Colonic mucosa (tissue), 4 donors: ENCODE measurements around the gene MDN1. TPM values are rescaled to one million over a fixed set of nuclear protein-coding genes. Genes with fewer than 3 reads are reported as not detected.
"Not testable (repeated sequence)": the region's sequence is repeated elsewhere in the genome, so short reads cannot be mapped to it uniquely, and the experiment has no call there.

Experiments
- DNase-seq: peaks from one replicate; pipeline ENCODE4 v3.0.0-alpha.2; 2020
- H3K27ac ChIP-seq: fragments of 200-600 bp; one replicate; pipeline ENCODE4 v1.8.0; 2021
- H3K27me3 ChIP-seq: fragments of 200-600 bp; one replicate; pipeline ENCODE4 v1.8.0; 2021
- H3K36me3 ChIP-seq: fragments of 200-600 bp; one replicate; pipeline ENCODE4 v1.8.0; 2021
- H3K4me1 ChIP-seq: fragments of 200-600 bp; one replicate; pipeline ENCODE4 v1.8.0; 2021; ENCODE audit warnings: mild to moderate bottlenecking
- H3K4me3 ChIP-seq: fragments of 200-600 bp; one replicate; pipeline ENCODE4 v1.8.0; 2021
- H3K9ac ChIP-seq, 2 donors: one replicate each; pipeline ENCODE4 v1.7.0; 2013; ENCODE audit warnings: control low read depth in 2 of 2, low read depth in 2 of 2, low read length in 2 of 2
- H3K9me3 ChIP-seq: fragments of 200-600 bp; one replicate; pipeline ENCODE4 v1.8.0; 2021
- CTCF ChIP-seq: fragments of 200-600 bp; IDR thresholded peaks from one replicate; pipeline ENCODE4 v1.8.0; 2022; ENCODE audit warnings: antibody characterized with exemption, mild to moderate bottlenecking
- intact Hi-C: fragments of 100-400 bp; cut with DNase I; formaldehyde crosslinking; loops from one replicate; pipeline ENCODE4 v1.14.1; 2022
- total RNA-seq, 2 donors: library from RNA; stranded (reverse); fragmentation: NEBNext Ultra II Directional in 1 of 2; extraction: Animal tissue kit (Norgen Biotek cat#: 25700) in 1 of 2; gene quantifications; one replicate each; pipeline ENCODE4 v1.2.1, GENCODE V29; 2021
- donor health status: healthy.
- donor health status: DM: no; HTN: no; CAD: no.
- donor health status: DM: no; HTN: no; CAD: no.

Gene MDN1
- total RNA-seq, 2 donors from 2014 or later = 17.5 to 30.7 TPM

GRCh38 chr6:89859744-89860143 lies 40.1 kb upstream of the MDN1 start:
- no peak for TF ChIP-seq CTCF
- no peak overlapping the region for H3K9ac ChIP-seq
- H3K4me1 ChIP-seq = no peaks in the 10 kb centered on the region
- no peaks in the 10 kb centered on the region for H3K27me3 ChIP-seq
- intact Hi-C loops = no loop called here
- H3K9me3 ChIP-seq = no peaks in the 10 kb centered on the region
- DNase-seq = no peak
- no peak overlapping the region for H3K27ac ChIP-seq
- H3K4me3 ChIP-seq = no peak overlapping the region
- peaks cover 14% of the 10 kb centered on the region for H3K36me3 ChIP-seq

GRCh38 chr6:89858041-89858440 lies 38.4 kb upstream of the MDN1 start:
- H3K27me3 ChIP-seq = no peaks in the 10 kb centered on the region
- no peak for TF ChIP-seq CTCF
- H3K36me3 ChIP-seq = peaks cover 20% of the 10 kb centered on the region
- intact Hi-C loops = no loop called here
- no peak overlapping the region for H3K9ac ChIP-seq
- no peak overlapping the region for H3K27ac ChIP-seq
- no peak for DNase-seq
- H3K9me3 ChIP-seq = no peaks in the 10 kb centered on the region
- no peak overlapping the region for H3K4me3 ChIP-seq
- no peaks in the 10 kb centered on the region for H3K4me1 ChIP-seq

GRCh38 chr6:89853068-89853467 lies 33.5 kb upstream of the MDN1 start:
- H3K27me3 ChIP-seq = no peaks in the 10 kb centered on the region
- no peak overlapping the region for H3K4me3 ChIP-seq
- H3K27ac ChIP-seq = no peak overlapping the region
- TF ChIP-seq CTCF = no peak
- DNase-seq = no peak
- no peak overlapping the region for H3K9ac ChIP-seq
- H3K9me3 ChIP-seq = no peaks in the 10 kb centered on the region
- H3K4me1 ChIP-seq = no peaks in the 10 kb centered on the region
- intact Hi-C loops = no loop called here
- H3K36me3 ChIP-seq = peaks cover 8% of the 10 kb centered on the region

GRCh38 chr6:89847513-89847912 lies 27.9 kb upstream of the MDN1 start:
- H3K9me3 ChIP-seq, H3K9ac ChIP-seq, H3K27me3 ChIP-seq, intact Hi-C loops, H3K36me3 ChIP-seq, H3K4me3 ChIP-seq, H3K27ac ChIP-seq, DNase-seq, H3K4me1 ChIP-seq: not testable (repeated sequence)

- TF ChIP-seq CTCF = no peak
- Histone ChIP-seq H3K4me3 (no peak overlapping the region), H3K27me3 (no peaks in the 10 kb centered on the region), H3K27ac (no peak overlapping the region), H3K36me3 (no peaks in the 10 kb centered on the region), H3K9me3 (no peaks in the 10 kb centered on the region), H3K9ac (no peak overlapping the region), H3K4me1 (no peaks in the 10 kb centered on the region)
- no peak for DNase-seq
- intact Hi-C loops = no loop called here
Observed at GRCh38 chr6:89843070-89843469, 23.5 kb upstream of the MDN1 start.

- Histone ChIP-seq H3K9ac (no peak overlapping the region), H3K4me3 (no peak overlapping the region), H3K9me3 (no peaks in the 10 kb centered on the region), H3K36me3 (no peaks in the 10 kb centered on the region), H3K27me3 (no peaks in the 10 kb centered on the region), H3K4me1 (no peaks in the 10 kb centered on the region), H3K27ac (no peak overlapping the region)
- no peak for DNase-seq
- intact Hi-C loops = no loop called here
- no peak for TF ChIP-seq CTCF
Observed at GRCh38 chr6:89842228-89842627, 22.6 kb upstream of the MDN1 start.
